HG02798 (cell line): ENCODE results near the gene GANC.

Experiments used
- ATAC-seq: cut with Tn5 transposase; IDR thresholded peaks from one replicate; pipeline ENCODE4 v1.9.1; 2021; ENCODE audit warnings: mild to moderate bottlenecking; ENCODE audit not compliant: unreplicated experiment, poor library complexity

The GANC gene

DNA sequence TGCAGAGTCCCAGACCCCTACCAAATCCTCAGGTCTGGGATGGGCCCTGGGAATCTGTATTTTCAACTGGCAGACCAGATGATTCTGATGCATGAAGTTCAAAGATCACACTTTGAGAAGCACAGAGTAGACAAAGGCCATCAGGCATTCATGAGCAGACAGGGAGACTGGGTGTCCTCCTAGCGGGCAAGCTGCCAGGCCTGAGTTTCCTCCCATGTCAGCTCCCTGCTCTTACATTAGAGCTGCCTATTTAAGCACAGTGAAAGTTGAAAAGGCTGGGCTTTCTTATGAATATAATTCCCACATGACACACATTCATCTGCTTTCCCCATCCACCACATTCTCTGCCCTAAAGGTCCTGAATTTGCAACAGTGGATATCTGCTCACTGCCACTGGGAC is 100.3 kb downstream of the GANC start:
- no peak for ATAC-seq

DNA sequence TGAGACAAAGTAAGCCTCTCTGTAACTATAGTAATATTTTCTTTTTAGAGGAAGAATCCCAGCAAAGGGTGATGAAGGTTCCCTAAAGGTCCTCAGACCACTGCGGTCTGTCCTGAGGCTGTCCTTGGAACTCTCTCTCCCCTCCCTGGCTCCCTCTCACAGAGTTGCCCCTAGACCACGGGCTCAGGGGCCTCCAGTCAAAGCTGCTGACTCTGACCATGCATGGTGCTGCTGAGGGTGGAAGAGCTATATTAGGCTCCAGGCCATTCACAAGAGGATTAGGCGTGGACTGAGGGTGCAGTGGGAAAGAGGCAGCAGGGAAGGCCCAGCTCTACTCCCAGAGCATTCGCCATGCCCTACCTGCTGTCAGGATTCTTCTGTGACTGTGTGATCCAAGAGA is 100.9 kb downstream of the GANC start:
- no peak for ATAC-seq

DNA sequence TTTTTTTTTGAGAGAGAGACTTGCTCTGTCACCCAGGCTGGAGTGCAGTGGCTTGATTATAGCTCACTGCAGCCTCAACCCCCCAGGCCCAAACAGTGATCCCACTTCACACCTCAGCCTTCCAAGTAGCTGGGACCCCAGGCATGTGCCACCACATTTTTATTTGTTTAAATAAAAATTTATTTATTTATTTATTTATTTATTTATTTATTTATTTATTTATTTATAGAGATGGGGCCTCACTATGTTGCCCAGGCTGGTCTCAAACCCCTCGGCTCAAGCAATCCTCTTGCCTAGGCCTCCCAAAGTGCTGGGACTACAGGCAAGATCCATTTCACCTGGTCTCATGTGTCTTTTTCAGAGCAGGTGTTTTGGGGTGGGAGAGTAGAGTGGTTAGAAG is 101.8 kb downstream of the GANC start:
- no peak for ATAC-seq

DNA sequence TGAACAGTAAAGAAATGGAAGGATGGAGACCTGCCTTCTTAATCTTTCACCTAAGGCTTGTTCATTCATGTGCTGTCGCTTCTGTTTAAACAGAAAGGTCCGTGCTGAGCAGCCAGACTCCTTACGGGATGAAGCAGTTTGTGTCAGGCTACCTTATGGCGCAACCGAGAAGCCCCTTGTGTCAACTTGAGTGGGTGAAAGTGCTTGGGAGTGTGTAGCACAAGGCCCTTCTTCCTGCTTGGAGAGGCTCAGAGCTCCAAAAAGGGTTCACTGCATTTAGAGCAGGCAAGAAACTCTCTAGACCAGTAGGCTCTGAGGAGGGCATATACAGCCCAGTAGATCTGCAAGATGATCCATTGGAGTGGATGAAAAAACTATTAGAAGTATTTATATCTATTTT is 102.3 kb downstream of the GANC start:
- ATAC-seq, result no peak

DNA sequence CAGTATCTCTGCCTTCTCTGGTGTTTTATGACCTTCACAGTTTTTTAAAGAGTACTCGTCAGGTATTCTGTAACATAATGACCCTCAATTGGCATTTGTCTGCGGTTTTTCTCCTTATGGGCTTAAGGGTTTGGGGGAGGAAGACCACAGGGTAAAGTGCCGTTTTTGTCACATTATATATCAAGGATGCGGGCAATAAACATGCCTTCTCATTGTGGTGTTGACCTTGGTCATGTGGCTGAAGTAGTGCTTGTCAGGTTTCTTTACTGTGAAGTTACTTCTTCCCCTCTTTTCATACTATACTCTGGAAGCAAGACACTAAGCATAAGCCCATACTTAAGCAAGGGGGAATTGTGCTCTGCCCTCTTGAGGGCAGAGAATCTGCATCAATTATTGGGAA is 102.9 kb downstream of the GANC start:
- no peak for ATAC-seq

DNA sequence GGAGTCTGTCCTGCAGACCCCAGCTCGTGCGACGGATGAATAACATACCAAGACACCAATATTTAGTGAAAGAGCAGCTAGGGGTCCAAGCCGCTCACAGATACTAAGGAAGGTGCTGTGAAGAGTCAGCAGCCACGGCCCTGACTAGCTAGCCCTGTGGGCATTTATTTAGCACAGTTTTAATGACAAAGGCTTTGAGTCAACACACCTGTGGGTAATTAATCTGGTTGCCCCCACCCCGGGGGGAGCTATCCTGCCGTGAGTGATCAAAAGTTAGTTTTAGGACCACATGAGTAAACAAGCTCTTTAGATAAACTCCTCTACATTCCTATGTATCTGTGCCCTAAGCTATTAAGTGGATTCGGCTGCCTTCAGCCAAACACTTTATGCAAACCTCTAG is 105.0 kb downstream of the GANC start:
- ATAC-seq, result no peak

DNA sequence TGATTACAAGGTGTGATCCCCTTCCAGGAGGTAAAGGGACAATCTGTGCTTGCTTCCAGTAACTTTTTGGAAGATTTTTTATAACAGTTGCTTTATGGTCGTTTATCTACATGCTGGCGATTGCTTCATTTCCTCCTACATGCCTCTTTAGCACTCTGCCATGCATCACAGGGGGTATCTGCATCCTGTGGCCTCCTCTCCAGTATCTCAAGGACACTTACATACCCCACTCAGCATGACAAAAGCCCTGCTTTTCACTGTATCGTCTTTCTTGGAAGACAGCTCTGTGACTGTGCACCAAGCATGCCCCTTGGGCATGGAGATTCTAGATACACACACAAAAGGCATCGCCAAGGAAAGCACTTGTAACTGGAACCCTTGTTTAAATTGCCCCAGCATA is 111.6 kb downstream of the GANC start:
- ATAC-seq, result no peak

DNA sequence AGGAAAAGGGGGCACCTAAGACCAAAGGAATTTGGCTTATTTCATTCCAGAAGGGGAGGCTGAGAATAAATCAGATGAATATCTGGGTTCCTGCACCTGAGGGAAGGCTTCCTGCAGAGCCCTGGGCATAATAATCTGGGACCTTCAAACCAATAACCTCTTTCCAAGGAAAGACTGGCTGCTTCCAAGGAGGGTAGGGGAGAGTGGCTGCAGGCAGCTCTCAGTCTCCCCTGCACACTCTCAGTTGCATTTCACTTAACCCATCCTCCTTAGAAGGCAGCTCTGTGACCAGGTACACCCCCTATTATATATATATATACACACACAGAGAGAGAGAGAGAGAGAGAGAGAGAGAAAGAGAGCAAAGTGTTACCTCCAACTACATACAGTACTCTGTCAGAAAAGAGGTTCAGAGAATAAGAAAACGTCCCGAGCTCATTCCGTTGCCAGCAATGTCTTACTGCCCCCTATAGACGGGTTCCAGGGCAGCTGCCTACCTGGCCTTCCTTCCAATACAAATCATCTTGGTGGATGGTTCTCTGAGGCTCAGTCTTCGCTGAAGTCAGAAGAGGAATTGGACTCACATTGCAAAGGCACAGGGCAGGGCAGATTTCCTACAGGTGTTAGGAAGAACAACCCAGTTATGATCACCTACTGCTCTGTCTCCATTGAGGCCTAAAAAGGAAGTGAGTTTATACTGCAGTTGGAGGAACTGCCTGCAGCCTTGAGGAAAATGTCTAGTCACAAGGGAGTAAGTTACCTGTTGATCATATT is 112.4 kb downstream of the GANC start:
- no peak for ATAC-seq

DNA sequence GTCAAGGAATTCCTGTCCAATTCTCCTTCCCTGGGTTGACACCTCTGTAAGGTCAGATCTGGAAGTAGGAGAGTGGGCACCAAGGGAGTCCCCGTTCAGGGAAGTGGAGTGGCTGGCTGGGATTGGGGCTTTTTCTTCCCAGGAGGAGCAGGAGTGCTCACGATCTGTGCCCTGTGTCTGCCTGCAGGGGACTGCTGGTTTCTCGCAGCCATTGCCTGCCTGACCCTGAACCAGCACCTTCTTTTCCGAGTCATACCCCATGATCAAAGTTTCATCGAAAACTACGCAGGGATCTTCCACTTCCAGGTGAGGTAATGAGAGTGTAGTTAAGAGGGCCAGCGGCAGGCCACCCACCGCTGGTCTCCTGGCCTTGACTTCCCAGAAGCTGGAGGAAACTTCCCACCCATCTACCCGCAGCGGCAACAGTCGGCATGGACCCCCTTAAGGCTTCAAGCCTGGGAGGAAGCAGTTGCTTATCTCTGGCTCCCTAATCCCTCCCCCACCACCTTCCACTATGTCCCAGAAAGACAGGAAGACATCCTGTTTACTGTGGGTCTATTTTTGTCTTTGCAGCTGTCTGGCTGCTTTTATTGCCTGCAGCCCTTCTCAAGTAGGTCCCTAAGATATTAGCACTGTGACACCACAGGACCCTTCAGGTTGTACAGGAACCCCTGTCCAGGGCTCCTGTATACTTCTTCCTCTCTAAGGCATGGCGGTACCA is 113.1 kb downstream of the GANC start:
- ATAC-seq, result no peak

DNA sequence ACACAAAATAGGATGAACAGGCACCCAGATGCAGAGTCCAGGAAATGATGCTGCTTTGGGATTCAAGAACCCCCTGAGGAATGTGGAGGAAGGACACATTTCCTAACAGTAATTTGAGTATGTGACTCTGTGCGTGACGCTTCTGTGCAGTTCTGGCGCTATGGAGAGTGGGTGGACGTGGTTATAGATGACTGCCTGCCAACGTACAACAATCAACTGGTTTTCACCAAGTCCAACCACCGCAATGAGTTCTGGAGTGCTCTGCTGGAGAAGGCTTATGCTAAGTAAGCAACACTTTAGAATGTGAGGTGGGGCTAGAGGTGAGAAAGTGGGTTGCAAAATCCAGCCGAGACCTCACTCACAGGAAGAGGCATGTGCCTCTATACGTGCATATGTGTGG is 114.6 kb downstream of the GANC start:
- no peak for ATAC-seq

DNA sequence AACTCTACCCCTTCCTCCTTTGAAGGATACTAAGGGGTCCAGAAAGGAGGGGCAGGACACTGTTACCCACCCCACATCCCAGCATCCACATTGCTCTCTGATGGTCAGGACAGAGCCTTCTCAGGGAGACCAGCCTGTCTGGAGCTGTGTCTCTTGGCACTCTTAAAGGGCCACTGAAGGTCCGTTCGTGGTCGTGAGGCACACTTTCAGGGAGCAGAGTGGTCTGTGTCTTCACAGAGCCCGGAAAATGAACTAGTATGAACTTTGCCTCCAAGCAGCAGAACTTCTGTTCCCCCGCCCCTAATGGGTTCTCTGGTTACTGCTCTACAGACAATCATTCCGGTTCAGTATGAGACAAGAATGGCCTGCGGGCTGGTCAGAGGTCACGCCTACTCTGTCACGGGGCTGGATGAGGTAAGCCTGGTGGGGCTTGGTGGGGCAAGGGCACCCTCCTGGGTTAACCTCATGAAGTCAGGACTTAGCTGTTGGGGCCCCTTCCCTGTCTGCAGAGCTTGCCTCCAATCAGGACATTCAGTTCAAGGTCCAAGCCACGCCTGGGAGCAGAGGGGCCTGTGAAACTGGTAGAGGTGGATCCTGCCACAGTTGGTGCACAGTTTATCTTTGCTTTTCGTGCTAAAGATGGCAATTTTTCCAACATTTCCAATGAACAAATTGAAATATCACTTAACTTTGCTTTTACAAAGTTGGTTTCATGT is 119.5 kb downstream of the GANC start:
- ATAC-seq, result no peak

DNA sequence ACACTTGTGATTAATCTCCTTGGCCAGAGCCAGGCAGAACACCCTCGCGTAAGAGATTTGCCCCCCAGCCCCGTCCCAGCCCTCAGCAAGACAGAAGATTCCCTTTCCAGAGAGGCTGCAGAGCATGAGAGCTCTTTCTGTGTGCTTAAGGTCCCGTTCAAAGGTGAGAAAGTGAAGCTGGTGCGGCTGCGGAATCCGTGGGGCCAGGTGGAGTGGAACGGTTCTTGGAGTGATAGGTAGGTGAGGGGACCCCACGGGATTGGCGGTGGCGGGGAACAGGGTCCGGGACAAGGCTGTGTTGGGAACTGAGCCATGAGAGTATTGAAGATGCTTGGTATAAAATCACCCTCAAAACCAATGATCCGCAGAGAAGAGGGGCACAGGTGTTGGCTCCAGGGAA is 121.1 kb downstream of the GANC start:
- ATAC-seq, result no peak

DNA sequence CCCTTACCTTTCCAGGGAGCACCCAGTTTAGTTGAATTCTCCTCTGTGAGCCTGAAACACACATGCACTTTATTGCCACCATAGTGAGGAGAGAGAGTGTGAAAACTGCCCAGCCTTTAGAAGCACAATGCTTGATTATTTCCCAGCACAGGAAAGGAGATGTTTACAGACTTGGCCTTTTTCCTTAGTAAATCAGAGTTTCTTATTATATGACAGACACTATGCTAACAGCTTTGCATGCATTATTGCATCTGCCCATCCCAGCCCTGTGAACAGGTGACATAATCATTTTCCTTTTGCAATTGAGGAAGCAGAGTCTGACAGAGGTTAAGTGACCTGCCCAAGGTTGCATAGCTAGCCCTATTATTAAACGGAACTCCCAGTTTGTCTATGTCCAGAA is 122.8 kb downstream of the GANC start:
- no peak for ATAC-seq

DNA sequence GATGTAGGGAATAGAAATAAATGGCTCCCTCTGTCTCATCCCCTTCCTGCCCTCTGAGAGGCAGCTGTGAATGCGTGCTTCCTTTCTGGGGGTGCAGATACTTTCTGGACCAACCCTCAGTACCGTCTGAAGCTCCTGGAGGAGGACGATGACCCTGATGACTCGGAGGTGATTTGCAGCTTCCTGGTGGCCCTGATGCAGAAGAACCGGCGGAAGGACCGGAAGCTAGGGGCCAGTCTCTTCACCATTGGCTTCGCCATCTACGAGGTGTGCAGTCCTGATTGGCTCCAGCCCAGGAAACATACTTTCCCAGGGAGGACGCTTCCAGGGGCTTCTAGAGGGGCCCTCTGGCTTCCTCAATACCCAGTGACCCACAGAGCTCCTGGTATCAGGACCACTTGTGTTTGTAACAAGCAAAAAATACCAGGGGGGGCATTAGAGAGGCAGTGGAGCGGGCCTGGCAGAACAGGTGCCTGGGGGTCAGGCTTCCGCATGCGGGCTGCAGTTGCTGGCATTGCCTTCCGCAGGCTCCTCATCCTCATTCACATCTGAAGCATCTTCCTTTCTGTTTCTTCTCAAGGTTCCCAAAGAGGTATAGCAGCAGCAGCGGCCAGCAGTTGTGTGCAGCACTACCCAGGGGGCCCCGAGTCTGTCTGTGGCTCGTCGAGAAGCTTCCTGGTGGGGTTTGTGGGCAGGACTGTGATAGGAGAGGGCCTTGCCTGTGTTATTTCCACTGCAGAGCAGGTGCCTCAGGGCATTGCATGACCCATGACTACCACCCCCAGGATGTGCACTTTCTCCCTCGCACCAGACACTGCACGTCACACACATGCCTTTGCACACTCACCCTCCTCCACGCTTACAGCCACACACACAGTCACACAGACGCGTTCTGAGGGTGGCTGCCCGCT is 128.8 kb downstream of the GANC start:
- ATAC-seq, result peak; percentile 34

DNA sequence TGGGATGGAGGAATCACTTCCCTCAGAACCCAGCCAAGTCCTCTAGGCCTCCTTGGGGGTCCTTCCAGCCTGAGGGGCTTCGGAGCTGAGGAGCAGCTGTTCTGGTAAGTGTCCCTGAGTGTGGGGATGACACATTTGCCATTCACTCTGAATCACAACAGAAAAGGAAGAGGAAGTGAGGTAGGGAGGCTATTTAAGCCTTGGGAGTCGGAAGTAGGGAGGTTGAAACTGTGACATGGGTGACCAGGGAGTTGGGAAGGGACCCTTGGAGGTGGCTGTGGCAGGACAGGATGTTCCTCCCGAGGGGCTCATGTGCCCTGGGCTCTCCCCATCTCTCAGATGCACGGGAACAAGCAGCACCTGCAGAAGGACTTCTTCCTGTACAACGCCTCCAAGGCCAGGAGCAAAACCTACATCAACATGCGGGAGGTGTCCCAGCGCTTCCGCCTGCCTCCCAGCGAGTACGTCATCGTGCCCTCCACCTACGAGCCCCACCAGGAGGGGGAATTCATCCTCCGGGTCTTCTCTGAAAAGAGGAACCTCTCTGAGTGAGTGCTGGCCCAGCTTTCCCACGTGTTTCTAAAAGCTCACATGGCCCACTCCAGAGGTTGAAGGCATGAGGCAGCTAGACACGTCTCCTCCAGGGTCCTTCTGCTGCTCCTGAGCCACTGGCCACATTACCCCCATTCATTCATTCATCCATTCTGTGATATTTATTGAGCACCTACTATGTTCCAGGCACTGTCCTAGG is 129.6 kb downstream of the GANC start:
- ATAC-seq, result no peak

DNA sequence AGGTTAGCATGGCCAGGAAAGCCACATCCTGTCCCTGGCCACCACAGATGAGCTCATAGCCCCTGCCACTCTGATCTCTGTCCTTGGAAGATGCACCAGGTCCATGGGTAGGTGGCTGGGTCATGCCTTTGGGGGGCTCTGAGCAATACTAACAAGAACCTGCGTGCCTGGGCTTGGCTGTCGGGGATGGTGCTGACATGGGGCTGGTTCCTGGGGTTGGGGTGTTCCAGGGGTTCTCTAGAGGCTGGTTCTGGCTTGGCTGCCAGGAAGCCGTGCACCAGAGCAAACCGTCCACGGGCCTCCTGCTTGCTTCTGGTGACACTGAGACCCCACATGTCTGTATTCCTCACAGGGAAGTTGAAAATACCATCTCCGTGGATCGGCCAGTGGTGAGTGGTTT is 130.4 kb downstream of the GANC start:
- ATAC-seq, result no peak

DNA sequence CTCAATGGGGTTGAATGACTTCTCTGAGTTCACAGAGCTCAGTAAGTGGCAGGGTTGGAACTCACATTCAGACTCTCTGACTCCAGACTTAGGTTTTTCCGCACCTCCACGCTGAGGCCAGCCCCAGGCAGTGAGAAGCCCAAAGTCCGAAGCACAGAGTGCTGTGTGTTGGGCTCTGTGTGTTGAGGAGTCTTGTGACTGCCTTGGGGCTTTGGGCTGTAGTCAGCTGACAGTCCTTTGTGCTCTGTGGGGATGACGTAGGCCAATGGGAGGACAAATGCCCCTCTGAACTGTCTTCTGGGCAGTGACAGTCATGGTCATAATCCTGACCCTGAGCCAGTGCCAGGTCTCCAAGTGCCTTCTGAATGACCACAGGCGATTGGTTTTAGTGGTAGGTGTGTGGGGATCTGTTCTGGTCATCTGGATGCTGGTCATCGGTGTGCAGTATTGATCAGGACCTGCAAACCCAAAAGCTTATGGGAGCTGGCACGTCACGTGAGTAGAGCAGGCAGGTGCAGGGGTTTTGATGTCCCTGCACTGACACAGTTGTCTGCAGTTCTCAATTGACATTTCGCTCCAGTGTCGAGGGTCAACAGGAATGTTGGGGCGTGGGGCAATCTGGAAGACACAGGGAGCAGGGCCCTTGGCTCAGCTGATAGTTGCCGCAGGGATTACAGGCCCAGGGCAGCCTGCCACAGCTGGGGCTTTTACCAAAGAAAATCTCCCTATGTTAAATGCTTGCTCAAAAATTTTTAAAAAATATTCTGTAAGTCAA is 131.6 kb downstream of the GANC start:
- no peak for ATAC-seq

DNA sequence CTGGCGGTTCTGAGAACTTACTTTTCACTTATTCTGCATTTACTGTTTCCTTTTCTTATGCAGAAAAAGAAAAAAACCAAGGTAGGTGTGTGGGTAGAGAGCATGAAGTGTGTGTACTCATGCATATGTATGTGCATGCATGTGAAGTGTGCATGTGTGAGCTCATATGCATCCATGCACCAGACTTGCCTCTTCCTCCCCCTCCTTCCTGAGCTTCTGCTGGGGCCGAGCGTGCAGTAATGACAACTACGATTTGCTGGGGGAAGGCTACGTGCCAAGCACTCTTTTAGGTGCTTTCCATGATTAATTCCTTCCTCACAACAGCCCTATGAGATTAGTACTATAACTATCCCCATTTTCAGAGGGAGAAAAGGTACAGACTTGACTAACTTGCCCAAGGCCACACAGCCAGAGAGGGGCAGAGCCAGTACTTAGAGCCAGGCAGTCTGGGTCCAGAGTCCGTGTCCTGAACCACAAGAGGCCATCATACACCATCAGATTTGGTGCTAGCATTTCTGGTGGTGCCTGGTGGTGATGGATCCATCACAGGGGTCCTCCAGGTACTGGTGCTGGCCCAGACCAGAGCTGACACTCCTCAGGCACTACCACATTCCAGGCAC is 133.0 kb downstream of the GANC start:
- no peak for ATAC-seq
